Kidney (tissue), 14 donors: ENCODE data around the gene SLC7A14. TPM values are rescaled to one million over a fixed set of nuclear protein-coding genes. Genes with fewer than 3 reads are reported as not detected.

Experiments used
- DNase-seq, 5 donors: peaks; one replicate each; pipeline ENCODE4 v3.0.0-alpha.2; 2013 to 2020
- FAIRE-seq: peaks from 2 replicates; lab custom pipeline; 2012; peaks lifted over from hg19 to GRCh38; lab: Jason Lieb, UNC
- H3K27ac ChIP-seq, 2 donors: one replicate each; pipeline ENCODE4 v1.7.0; 2013; ENCODE audit warnings: low read depth in 2 of 2, low read length in 2 of 2, inconsistent platforms in 1 of 2
- H3K27me3 ChIP-seq: one replicate; pipeline ENCODE4 v1.7.1; 2013; ENCODE audit warnings: low read length, inconsistent platforms; ENCODE audit not compliant: control insufficient read depth, insufficient read depth
- H3K36me3 ChIP-seq, 3 donors: one replicate each; pipeline versions ENCODE4 v1.7.0 to v1.7.1; 2013; ENCODE audit warnings: low read length in 3 of 3, control low read depth in 1 of 3, inconsistent platforms in 1 of 3; ENCODE audit not compliant: insufficient read depth in 3 of 3, control insufficient read depth in 2 of 3
- H3K4me1 ChIP-seq, 3 donors: one replicate each; pipeline versions ENCODE4 v1.7.0 to v1.7.1; 2013; ENCODE audit warnings: low read length in 3 of 3, inconsistent platforms in 1 of 3, low read depth in 1 of 3; ENCODE audit not compliant: control insufficient read depth in 2 of 3, insufficient read depth in 2 of 3
- H3K4me3 ChIP-seq, 3 donors: one replicate each; pipeline versions ENCODE4 v1.7.0 to v1.8.1; 2013; ENCODE audit warnings: low read length in 3 of 3, control low read depth in 1 of 3, inconsistent platforms in 1 of 3
- H3K9ac ChIP-seq, 3 donors: one replicate each; pipeline versions ENCODE4 v1.7.0 to v1.7.1; 2013; ENCODE audit warnings: low read length in 3 of 3, control low read depth in 1 of 3, inconsistent platforms in 1 of 3
- H3K9me3 ChIP-seq, 3 donors: one replicate each; pipeline versions ENCODE4 v1.7.0 to v1.7.1; 2013; ENCODE audit warnings: low read length in 3 of 3, control low read depth in 1 of 3, inconsistent platforms in 1 of 3; ENCODE audit not compliant: control insufficient read depth in 2 of 3, insufficient read depth in 1 of 3
- CTCF ChIP-seq: IDR thresholded peaks from 3 replicates; pipeline ENCODE4 v1.5.1; 2012; ENCODE audit warnings: mild to moderate bottlenecking, moderate library complexity, borderline replicate concordance; ENCODE audit not compliant: insufficient read depth; ENCODE audit errors: extremely low read depth
- intact Hi-C: fragments of 100-400 bp; cut with DNase I; formaldehyde crosslinking; loops from one replicate; pipeline ENCODE4 v1.11.1; 2022
- polyA plus RNA-seq: library from polyadenylated mRNA; stranded (reverse); fragments of 350-450 nt; fragmentation: Illumina TruSeq; extraction: RNeasy Lipid Tissue Mini Kit (QIAGEN cat#74804); gene quantifications from one replicate; pipeline ENCODE4 v1.2.3, GENCODE V29; 2014; ENCODE audit warnings: low read depth, low replicate concordance; ENCODE audit not compliant: insufficient read depth
- total RNA-seq: library from RNA; stranded (reverse); fragmentation: NEBNext Ultra II Directional; extraction: Animal tissue kit (Norgen Biotek cat#: 25700); gene quantifications from one replicate; pipeline ENCODE4 v1.2.1, GENCODE V29; 2021
- donor health status: control.
- donor health status: control.
- donor health status: control.
- donor health status: control.
- donor health status: control.
- donor health status: DM: yes; HTN: yes; CAD: no.
- donor health status: Normal renal cell carcinoma (clear cell type).

SLC7A14 gene
- total and polyA plus RNA-seq, 2 donors from 2014 or later, result 0.04 TPM; not detected in 1

GRCh38 chr3:170562080-170562479 is 23.8 kb downstream of the SLC7A14 start:
- no peaks in the 10 kb centered on the region for H3K9me3 ChIP-seq
- intact Hi-C loops, result no loop called here
- FAIRE-seq (no peak), DNase-seq (no peak)
- no peak overlapping the region for H3K4me3 ChIP-seq
- H3K27ac ChIP-seq, result no peak overlapping the region
- H3K36me3 ChIP-seq, result no peaks in the 10 kb centered on the region
- no peaks in the 10 kb centered on the region for H3K4me1 ChIP-seq
- no peak overlapping the region for H3K9ac ChIP-seq
- no peaks in the 10 kb centered on the region for H3K27me3 ChIP-seq
- TF ChIP-seq CTCF, result no peak

DNA sequence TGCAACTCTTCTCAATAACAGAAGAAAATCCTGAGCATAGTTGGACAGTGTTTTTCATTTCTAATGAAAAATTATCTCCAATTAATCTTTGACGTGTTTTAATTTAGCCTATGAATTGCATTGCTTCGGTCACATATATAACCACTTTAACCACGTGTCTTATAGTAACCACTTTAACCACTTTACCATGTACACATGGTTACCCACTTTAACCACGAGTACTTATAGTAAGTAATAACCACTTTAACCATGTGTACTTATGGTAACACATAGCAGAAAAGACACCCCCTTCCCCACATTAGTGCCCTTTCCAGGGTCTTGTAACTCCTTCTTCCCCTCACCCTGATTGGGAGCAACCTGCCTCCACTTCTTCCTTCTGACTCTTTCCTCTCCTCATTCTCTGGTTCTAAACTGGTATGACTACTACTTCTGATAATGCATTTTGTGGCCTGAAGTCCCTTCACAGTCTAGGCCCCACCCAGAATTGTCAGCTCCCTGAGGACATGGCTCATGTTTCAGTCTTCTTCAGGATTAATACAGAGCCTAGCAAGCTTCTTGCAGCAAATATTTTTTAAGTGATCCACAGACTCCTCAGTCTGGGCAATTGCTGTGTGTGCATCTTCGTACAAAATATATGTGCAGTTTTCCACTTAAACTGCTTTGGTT is 25.0 kb downstream of the SLC7A14 start:
- intact Hi-C loops, result no loop called here
- H3K27ac ChIP-seq, result no peak overlapping the region
- no peaks in the 10 kb centered on the region for H3K9me3 ChIP-seq
- H3K9ac ChIP-seq, result no peak overlapping the region
- H3K4me1 ChIP-seq, result no peaks in the 10 kb centered on the region
- FAIRE-seq, result no peak
- H3K4me3 ChIP-seq, result no peak overlapping the region
- no peaks in the 10 kb centered on the region for H3K27me3 ChIP-seq
- no peaks in the 10 kb centered on the region for H3K36me3 ChIP-seq
- no peak for TF ChIP-seq CTCF
- DNase-seq, result no peak

GRCh38 chr3:170560296-170560695 is 25.6 kb downstream of the SLC7A14 start:
- DNase-seq, result no peak
- Histone ChIP-seq H3K27me3 (no peaks in the 10 kb centered on the region), H3K4me1 (no peaks in the 10 kb centered on the region), H3K36me3 (no peaks in the 10 kb centered on the region), H3K9me3 (no peaks in the 10 kb centered on the region), H3K9ac (no peak overlapping the region), H3K27ac (no peak overlapping the region), H3K4me3 (no peak overlapping the region)
- FAIRE-seq, result no peak
- intact Hi-C loops, result no loop called here
- no peak for TF ChIP-seq CTCF

DNA sequence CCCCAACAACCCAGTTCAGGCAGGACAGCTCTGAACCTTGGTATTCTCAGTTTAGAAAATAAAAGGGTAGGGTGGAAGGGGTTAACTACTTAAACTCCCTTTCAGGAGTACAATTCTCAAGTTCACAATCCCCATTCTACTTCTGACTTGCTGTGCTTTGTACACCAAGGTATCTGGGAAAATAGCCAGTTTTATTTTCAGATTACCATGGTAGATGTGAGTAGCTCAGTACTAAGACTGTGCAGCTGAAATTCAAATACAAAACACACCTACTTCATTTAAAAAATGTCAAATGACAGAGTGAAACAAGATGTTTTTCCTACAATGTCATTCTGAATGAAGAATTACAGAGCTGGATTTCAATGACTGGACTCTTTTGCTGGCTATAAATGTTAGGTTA is 27.4 kb downstream of the SLC7A14 start:
- no peaks in the 10 kb centered on the region for H3K4me1 ChIP-seq
- no peak for TF ChIP-seq CTCF
- H3K36me3 ChIP-seq, result no peaks in the 10 kb centered on the region
- H3K27me3 ChIP-seq, result no peaks in the 10 kb centered on the region
- no peak for DNase-seq
- H3K4me3 ChIP-seq, result no peak overlapping the region
- intact Hi-C loops, result no loop called here
- no peak overlapping the region for H3K27ac ChIP-seq
- H3K9me3 ChIP-seq, result no peaks in the 10 kb centered on the region
- no peak for FAIRE-seq
- no peak overlapping the region for H3K9ac ChIP-seq
